SK-N-SH (cell line): ENCODE measurements around the gene MGRN1. TPM values are rescaled to one million over a fixed set of nuclear protein-coding genes. Genes with fewer than 3 reads are reported as not detected.

ENCODE experiments used
- CTCF ChIA-PET: fragments of 300-600, 350-600 bp; formaldehyde crosslinking; extraction: SDS; loops from one replicate; lab custom pipeline; 2021; lab: Yijun Ruan, JAX
- POLR2A ChIA-PET: fragments of 350-600 bp; sonication (Branson Sonifier 250); formaldehyde crosslinking; extraction: SDS; loops from one replicate; lab custom pipeline; 2020; ENCODE audit warnings: antibody characterized with exemption, inconsistent platforms; lab: Yijun Ruan, JAX
- DNase-seq: peaks from one replicate; pipeline ENCODE4 v3.0.0; 2012
- H2AFZ ChIP-seq: fragments of 200-600 bp; sonication (generic); 2 replicates; pipeline ENCODE4 v1.8.1; 2016; ENCODE audit warnings: antibody characterized with exemption, mild to moderate bottlenecking, low read depth
- H3F3A ChIP-seq: fragments of 200-600 bp; sonication (generic); replicated peaks from 2 replicates; pipeline ENCODE3; 2016; ENCODE audit warnings: antibody characterized with exemption, mild to moderate bottlenecking; ENCODE audit not compliant: insufficient read depth
- H3K27ac ChIP-seq, 2 experiments: fragments of 200-500 bp in 1 of 2; fragments of 200-600 bp in 1 of 2; sonication (Bioruptor generic) in 1 of 2; sonication (generic), shearing (Covaris generic) in 1 of 2; 2 replicates each; pipeline versions ENCODE4 v1.5.1 to v1.6.1; 2014 to 2016; ENCODE audit warnings: low read depth in 2 of 2, inconsistent platforms in 1 of 2, low read length in 1 of 2, mild to moderate bottlenecking in 1 of 2, mixed read lengths in 1 of 2
- H3K27me3 ChIP-seq: fragments of 200-600 bp; sonication (generic), shearing (Covaris generic); 2 replicates; pipeline ENCODE4 v1.6.1; 2016; ENCODE audit warnings: mixed run types; ENCODE audit not compliant: insufficient read depth
- H3K36me3 ChIP-seq, 2 experiments: fragments of 200-500 bp in 1 of 2; fragments of 200-600 bp in 1 of 2; sonication (Bioruptor generic) in 1 of 2; sonication (generic) in 1 of 2; replicated peaks in 1 of 2; 2 replicates each; pipeline versions ENCODE3 to v1.5.1; 2014 to 2016; ENCODE audit warnings: low read length in 1 of 2, mild to moderate bottlenecking in 1 of 2; ENCODE audit not compliant: insufficient read depth in 2 of 2, control insufficient read depth in 1 of 2
- H3K4me1 ChIP-seq, 2 experiments: fragments of 200-500 bp in 1 of 2; fragments of 200-600 bp in 1 of 2; sonication (Bioruptor generic) in 1 of 2; sonication (generic), shearing (Covaris generic) in 1 of 2; 2 replicates each; pipeline versions ENCODE4 v1.5.1 to v1.6.1; 2014 to 2016; ENCODE audit warnings: low read depth in 1 of 2, low read length in 1 of 2, mixed run types in 1 of 2; ENCODE audit not compliant: insufficient read depth in 2 of 2, control insufficient read depth in 1 of 2
- H3K4me2 ChIP-seq: fragments of 200-600 bp; sonication (generic), shearing (Covaris generic); 2 replicates; pipeline ENCODE4 v1.6.1; 2017; ENCODE audit warnings: mixed run types
- H3K4me3 ChIP-seq, 2 experiments: fragments of 200-500 bp in 1 of 2; fragments of 200-600 bp in 1 of 2; sonication (Bioruptor generic) in 1 of 2; sonication (generic), shearing (Covaris generic) in 1 of 2; 2 replicates each; pipeline versions ENCODE4 v1.5.1 to v1.8.1; 2014 to 2016; ENCODE audit warnings: low read depth in 2 of 2, inconsistent platforms in 1 of 2, low read length in 1 of 2, mild to moderate bottlenecking in 1 of 2, mixed read lengths in 1 of 2, moderate library complexity in 1 of 2
- H3K79me2 ChIP-seq: fragments of 200-600 bp; sonication (generic); 2 replicates; pipeline ENCODE4 v1.8.1; 2017; ENCODE audit warnings: mild to moderate bottlenecking; ENCODE audit not compliant: insufficient read depth
- H3K9ac ChIP-seq: fragments of 200-600 bp; sonication (generic); 2 replicates; pipeline ENCODE4 v1.6.1; 2017; ENCODE audit warnings: mixed run types
- H3K9me2 ChIP-seq: fragments of 200-600 bp; sonication (generic); 2 replicates; pipeline ENCODE4 v1.6.1; 2017; ENCODE audit warnings: mixed run types
- H3K9me3 ChIP-seq: fragments of 200-600 bp; sonication (generic); 2 replicates; pipeline ENCODE4 v1.6.1; 2017; ENCODE audit warnings: mixed run types, mild to moderate bottlenecking, moderate library complexity
- H4K20me1 ChIP-seq: fragments of 200-600 bp; sonication (generic); 2 replicates; pipeline ENCODE4 v1.6.1; 2017; ENCODE audit warnings: mild to moderate bottlenecking, mixed run types; ENCODE audit not compliant: insufficient read depth
- EZH2phosphoT487 ChIP-seq: fragments of 200-600 bp; sonication (generic); IDR thresholded peaks from 2 replicates; pipeline ENCODE4 v1.6.1; 2017; ENCODE audit warnings: low read depth, mixed run types, mild to moderate bottlenecking, antibody characterized with exemption, moderate library complexity, borderline replicate concordance
- FOSL2 ChIP-seq: IDR thresholded peaks from 2 replicates; pipeline ENCODE4 v1.4.0; 2012; ENCODE audit warnings: low read depth, mild to moderate bottlenecking, moderate library complexity, borderline replicate concordance
- FOXJ3 ChIP-seq: sonication (generic); formaldehyde crosslinking; IDR thresholded peaks from 2 replicates; pipeline ENCODE4 v1.5.1; 2020; ENCODE audit warnings: mild to moderate bottlenecking, missing genetic modification reagents
- FOXM1 ChIP-seq: IDR thresholded peaks from 2 replicates; pipeline ENCODE4 v1.4.0; 2012; ENCODE audit warnings: low read depth, mild to moderate bottlenecking
- GATA2 ChIP-seq: sonication (generic); formaldehyde crosslinking; IDR thresholded peaks from 2 replicates; pipeline ENCODE4 v1.5.0; 2020; ENCODE audit warnings: mild to moderate bottlenecking, missing genetic modification reagents
- JUND ChIP-seq: IDR thresholded peaks from 2 replicates; pipeline ENCODE4 v1.4.0; 2012
- MEF2A ChIP-seq: IDR thresholded peaks from 2 replicates; pipeline ENCODE4 v1.4.0; 2012; ENCODE audit warnings: low read depth, borderline replicate concordance
- MXI1 ChIP-seq: IDR thresholded peaks from 2 replicates; pipeline ENCODE4 v1.6.1; 2012; ENCODE audit warnings: mild to moderate bottlenecking, low read depth, low read length, improper control_type of control experiment
- RCOR1 ChIP-seq: fragments of 150-350 bp; IDR thresholded peaks from 2 replicates; pipeline ENCODE4 v1.6.1; 2017; ENCODE audit warnings: antibody characterized with exemption, low read length
- RFX5 ChIP-seq: IDR thresholded peaks from 2 replicates; pipeline ENCODE4 v1.6.1; 2012; ENCODE audit warnings: mild to moderate bottlenecking, improper control_type of control experiment, low read length
- SIN3A ChIP-seq: IDR thresholded peaks from 2 replicates; pipeline ENCODE4 v1.6.1; 2012; ENCODE audit warnings: low read depth, mild to moderate bottlenecking, low read length, moderate library complexity, borderline replicate concordance
- TAF1 ChIP-seq: IDR thresholded peaks from 2 replicates; pipeline ENCODE4 v1.6.1; 2012; ENCODE audit warnings: low read depth, mild to moderate bottlenecking, low read length, moderate library complexity, borderline replicate concordance
- YY1 ChIP-seq: IDR thresholded peaks from 2 replicates; pipeline ENCODE4 v1.4.0; 2012; ENCODE audit warnings: low read depth, mild to moderate bottlenecking
- WGBS: methylation state at CpG from one replicate; pipeline ENCODE4 v1.1.6; 2017; ENCODE audit warnings: low lambda C conversion rate; 5-methylcytosine and 5-hydroxymethylcytosine counted together
- polyA plus RNA-seq, 3 experiments: library from polyadenylated mRNA; depleted of rRNA; stranded (reverse); fragments of >200 nt; gene quantifications; 2 replicates each; pipeline ENCODE4 v1.2.3, GENCODE V29; 2012
- TF ChIP-seq, protein P1 (sequence below): IDR thresholded peaks from 2 replicates; pipeline ENCODE4 v1.4.0; 2012; ENCODE audit warnings: low read depth, borderline replicate concordance
- TF ChIP-seq, protein P2 (sequence below): IDR thresholded peaks from 2 replicates; pipeline ENCODE4 v1.4.0; 2012; ENCODE audit warnings: low read depth
- TF ChIP-seq, protein P3 (sequence below): fragments of 150-350 bp; IDR thresholded peaks from 2 replicates; pipeline ENCODE4 v1.6.1; 2016; ENCODE audit warnings: mild to moderate bottlenecking, low read depth, low read length
- TF ChIP-seq, protein P4 (sequence below): IDR thresholded peaks from 2 replicates; pipeline ENCODE4 v1.4.0; 2012; ENCODE audit warnings: low read depth, borderline replicate concordance

MGRN1 gene
- polyA plus RNA-seq, 1 of the 3 experiments (the other 2 are of a cell fraction) = 13.3 TPM

DNA sequence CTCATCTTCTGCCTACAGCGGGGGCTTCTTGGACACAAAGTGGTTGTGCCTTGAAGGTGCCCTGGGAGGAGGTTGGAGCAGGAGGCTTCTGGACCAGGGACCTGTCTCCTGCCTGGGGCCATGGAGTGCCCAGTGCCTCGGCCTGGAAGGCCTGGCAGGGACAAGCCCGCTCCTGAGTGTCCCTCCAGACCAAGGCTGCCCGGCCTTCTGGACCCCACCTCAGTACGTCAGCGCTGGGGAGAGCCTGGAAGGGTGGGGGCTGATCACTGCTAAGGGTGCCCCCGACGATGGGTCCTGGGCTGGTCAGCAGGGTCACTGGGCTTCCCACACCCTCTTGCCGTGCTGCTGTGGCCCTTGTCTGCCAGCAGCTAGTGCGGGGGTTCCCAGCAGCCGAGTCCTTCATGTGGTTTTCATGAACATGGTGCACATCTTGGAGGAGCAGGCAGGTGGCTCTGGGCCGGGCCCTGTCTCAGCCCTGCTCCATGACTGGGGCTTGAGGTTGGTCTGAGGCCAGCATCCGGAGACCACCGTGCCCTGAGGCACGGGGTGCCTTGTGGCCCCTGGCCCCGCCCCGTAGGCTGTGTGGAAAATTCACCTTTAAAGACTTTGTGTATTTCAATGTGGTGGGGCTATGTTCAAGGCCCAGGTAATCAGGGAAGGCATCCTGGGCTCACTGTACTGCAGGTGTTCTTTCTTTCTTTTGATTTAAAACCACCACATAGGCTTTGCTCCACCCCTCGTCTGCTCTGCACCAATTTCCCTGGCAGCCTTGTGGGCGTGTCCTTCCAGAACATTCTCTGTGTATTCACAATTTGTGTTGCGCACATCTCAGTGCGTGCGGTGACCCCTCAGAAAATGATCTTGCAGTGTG, 22.4 kb downstream of the MGRN1 start:
- no peak for DNase-seq
- ChIA-PET POLR2A (no interaction called here), CTCF (interaction anchor here (0.6 kb wide), 1 partner anchor 10 kb away, joined by 3 read pairs; no protein-coding TSS in a partner anchor)
- Histone ChIP-seq H3K4me3 (no peak overlapping the region), H3K27me3 (no peaks in the 10 kb centered on the region), H3K9me3 (no peaks in the 10 kb centered on the region), H4K20me1 (peaks cover 63% of the 10 kb centered on the region), H3K4me1 (no peaks in the 10 kb centered on the region), H3K9me2 (no peaks in the 10 kb centered on the region), H3K27ac (no peak overlapping the region), H2AFZ (no peak overlapping the region), H3K9ac (no peak overlapping the region), H3K36me3 (peaks cover 9% of the 10 kb centered on the region in 2 experiments), H3K79me2 (peaks cover 75% of the 10 kb centered on the region), H3F3A (no peaks in the 10 kb centered on the region), H3K4me2 (no peak overlapping the region)
- TF ChIP-seq FOXJ3 (CRISPR knock-in tag) (no peak), FOSL2 (no peak), FOXM1 (no peak), JUND (no peak), RFX5 (no peak), RCOR1 (no peak), SIN3A (no peak), MEF2A (no peak), EZH2phosphoT487 (no peak), GATA2 (CRISPR knock-in tag) (no peak), TAF1 (no peak), MXI1 (no peak), YY1 (no peak)
- TF ChIP-seq, protein P1, sequence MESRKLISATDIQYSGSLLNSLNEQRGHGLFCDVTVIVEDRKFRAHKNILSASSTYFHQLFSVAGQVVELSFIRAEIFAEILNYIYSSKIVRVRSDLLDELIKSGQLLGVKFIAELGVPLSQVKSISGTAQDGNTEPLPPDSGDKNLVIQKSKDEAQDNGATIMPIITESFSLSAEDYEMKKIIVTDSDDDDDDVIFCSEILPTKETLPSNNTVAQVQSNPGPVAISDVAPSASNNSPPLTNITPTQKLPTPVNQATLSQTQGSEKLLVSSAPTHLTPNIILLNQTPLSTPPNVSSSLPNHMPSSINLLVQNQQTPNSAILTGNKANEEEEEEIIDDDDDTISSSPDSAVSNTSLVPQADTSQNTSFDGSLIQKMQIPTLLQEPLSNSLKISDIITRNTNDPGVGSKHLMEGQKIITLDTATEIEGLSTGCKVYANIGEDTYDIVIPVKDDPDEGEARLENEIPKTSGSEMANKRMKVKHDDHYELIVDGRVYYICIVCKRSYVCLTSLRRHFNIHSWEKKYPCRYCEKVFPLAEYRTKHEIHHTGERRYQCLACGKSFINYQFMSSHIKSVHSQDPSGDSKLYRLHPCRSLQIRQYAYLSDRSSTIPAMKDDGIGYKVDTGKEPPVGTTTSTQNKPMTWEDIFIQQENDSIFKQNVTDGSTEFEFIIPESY = no peak
- TF ChIP-seq, protein P2, sequence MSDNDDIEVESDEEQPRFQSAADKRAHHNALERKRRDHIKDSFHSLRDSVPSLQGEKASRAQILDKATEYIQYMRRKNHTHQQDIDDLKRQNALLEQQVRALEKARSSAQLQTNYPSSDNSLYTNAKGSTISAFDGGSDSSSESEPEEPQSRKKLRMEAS = no peak
- TF ChIP-seq, protein P3, sequence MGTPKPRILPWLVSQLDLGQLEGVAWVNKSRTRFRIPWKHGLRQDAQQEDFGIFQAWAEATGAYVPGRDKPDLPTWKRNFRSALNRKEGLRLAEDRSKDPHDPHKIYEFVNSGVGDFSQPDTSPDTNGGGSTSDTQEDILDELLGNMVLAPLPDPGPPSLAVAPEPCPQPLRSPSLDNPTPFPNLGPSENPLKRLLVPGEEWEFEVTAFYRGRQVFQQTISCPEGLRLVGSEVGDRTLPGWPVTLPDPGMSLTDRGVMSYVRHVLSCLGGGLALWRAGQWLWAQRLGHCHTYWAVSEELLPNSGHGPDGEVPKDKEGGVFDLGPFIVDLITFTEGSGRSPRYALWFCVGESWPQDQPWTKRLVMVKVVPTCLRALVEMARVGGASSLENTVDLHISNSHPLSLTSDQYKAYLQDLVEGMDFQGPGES = no peak
- TF ChIP-seq, protein P4, sequence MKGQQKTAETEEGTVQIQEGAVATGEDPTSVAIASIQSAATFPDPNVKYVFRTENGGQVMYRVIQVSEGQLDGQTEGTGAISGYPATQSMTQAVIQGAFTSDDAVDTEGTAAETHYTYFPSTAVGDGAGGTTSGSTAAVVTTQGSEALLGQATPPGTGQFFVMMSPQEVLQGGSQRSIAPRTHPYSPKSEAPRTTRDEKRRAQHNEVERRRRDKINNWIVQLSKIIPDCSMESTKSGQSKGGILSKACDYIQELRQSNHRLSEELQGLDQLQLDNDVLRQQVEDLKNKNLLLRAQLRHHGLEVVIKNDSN = no peak
- 93% methylated on average over 7 of the region's 22 CpGs for WGBS
